Measurements from ENCODE around the gene NDUFV3. TPM values are rescaled to one million over a fixed set of nuclear protein-coding genes. Genes with fewer than 3 reads are reported as not detected.

Gene NDUFV3
- total and polyA plus RNA-seq, 5 donors, result 45.4 to 52.2 (median 49.9) TPM

DNA sequence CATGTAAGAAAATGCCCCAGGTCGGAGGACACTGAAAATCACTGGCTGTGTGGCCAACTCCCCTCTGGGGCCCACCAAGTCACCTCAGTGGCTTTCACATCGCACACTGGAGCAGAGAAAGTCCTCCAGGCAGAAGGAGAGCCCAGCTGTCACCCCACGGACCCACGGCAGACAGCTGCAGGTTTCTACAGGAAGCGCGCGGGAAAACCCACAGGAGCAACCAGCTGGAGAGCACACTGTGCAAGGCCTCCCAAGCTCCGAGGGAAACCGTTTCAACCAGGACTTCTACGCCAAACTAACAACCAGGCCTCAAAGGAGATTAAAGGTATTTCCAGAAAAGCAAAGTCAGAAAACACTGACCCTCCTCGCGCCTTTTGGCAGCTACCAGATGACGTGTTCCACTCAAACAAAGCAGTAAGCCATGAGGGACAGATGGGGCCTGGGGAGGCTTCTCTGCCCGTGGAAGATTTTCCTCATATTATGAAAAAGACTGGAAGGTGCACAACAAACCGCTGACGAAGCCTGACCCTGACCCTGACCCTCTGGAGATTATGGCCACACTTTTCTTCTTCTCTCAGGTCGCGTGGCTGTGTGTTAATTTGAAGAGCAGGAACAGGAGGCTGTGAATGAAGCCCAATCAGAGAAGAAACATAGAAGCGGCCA lies 34.8 kb upstream of the NDUFV3 start:
- WGBS, result 91% methylated on average over 19 of the region's 19 CpGs
- Histone ChIP-seq H3K4me3 (ENCODE audit: low read length) (no peak overlapping the region), H3K27me3 (ENCODE audit: control insufficient read depth, insufficient read depth) (no peaks in the 10 kb centered on the region), H3K27ac (ENCODE audit: low read length) (no peak overlapping the region), H3K4me1 (ENCODE audit: control insufficient read depth, insufficient read depth, low read length) (no peaks in the 10 kb centered on the region), H3K9me3 (ENCODE audit: control insufficient read depth, low read length) (no peaks in the 10 kb centered on the region)
- intact Hi-C loops (cut with DNase I), result no loop called here
- ATAC-seq, result no peak
- DNase-seq, result peak in 1 of 3 donors; percentile 39

DNA sequence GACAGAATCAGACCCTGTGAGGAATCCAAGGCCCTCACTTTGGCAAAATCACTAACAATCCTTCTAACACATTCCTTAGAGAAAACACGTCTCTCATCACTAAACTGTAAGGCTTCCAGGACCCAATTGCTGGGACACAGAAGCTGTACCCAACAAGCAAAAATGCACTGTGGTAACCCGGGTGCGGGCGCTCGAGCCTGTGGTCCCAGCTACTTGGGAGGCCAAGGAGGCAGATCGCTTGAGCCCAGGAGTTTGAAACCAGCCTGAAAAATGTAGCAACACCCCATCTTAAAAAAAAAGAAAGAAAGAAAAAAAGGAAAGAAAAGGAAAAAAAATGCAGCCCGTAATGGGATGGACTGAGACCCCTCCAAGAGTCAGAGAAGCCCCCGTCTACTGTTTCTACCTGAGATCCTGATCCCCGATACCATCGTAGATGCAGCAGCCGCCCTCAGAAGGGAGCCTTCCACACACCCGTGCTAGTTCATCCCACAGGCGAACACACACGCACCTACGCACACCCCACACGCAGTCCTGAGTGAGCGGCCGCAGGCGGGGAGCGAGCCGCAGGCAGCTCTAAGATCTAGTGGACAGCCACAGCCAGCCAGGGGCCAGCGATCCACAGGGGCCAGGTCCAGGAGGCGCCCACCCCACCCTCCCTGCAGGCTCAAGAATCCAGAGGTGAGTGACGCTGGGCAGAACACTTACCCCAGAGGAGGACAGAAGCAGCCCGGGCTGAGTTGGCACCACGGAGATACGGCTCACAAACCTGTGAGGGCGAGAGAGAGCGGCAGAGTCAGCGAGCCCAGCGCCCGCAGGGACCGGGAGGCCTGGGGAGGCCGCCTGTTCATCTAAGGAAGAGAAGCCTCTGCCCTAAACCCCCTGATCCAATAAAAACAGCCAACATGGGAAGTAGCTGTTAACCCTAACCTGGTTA lies 33.9 kb upstream of the NDUFV3 start:
- Histone ChIP-seq H3K27me3 (ENCODE audit: control insufficient read depth, insufficient read depth) (no peaks in the 10 kb centered on the region), H3K4me1 (ENCODE audit: control insufficient read depth, insufficient read depth, low read length) (no peaks in the 10 kb centered on the region), H3K4me3 (ENCODE audit: low read length) (no peak overlapping the region), H3K9me3 (ENCODE audit: control insufficient read depth, low read length) (no peaks in the 10 kb centered on the region), H3K27ac (ENCODE audit: low read length) (no peak overlapping the region)
- peak in 1 of 3 donors; percentile 29 for DNase-seq
- intact Hi-C loops (cut with DNase I), result no loop called here
- ATAC-seq, result no peak
- WGBS, result 97% methylated on average over 34 of the region's 34 CpGs

DNA sequence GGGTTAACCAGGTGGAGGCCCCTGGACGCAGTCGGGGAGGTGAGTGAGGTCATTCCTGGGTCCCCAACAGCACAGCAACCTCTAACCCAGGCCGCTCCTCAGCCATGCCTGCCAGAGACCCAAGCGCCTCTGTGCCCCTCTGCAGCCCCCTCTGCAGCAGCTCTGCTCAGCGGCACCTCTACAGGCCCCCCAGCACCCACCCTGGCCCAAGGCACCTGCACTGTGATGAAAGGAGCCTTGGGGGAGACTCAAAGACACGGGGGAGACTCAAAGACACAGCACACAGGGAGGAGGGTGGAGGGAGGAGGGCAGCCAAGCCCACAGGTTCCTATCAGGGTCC lies 33.2 kb upstream of the NDUFV3 start:
- DNase-seq (peak in 1 of 3 donors; percentile 34), ATAC-seq (no peak)
- WGBS, result 92% methylated on average over 6 of the region's 6 CpGs
- intact Hi-C loops (cut with DNase I), result no loop called here
- H3K4me3 ChIP-seq (ENCODE audit: low read length), result no peak overlapping the region
- no peak overlapping the region for H3K27ac ChIP-seq (ENCODE audit: low read length)
- no peaks in the 10 kb centered on the region for H3K4me1 ChIP-seq (ENCODE audit: control insufficient read depth, insufficient read depth, low read length)
- no peaks in the 10 kb centered on the region for H3K27me3 ChIP-seq (ENCODE audit: control insufficient read depth, insufficient read depth)
- H3K9me3 ChIP-seq (ENCODE audit: control insufficient read depth, low read length), result no peaks in the 10 kb centered on the region

DNA sequence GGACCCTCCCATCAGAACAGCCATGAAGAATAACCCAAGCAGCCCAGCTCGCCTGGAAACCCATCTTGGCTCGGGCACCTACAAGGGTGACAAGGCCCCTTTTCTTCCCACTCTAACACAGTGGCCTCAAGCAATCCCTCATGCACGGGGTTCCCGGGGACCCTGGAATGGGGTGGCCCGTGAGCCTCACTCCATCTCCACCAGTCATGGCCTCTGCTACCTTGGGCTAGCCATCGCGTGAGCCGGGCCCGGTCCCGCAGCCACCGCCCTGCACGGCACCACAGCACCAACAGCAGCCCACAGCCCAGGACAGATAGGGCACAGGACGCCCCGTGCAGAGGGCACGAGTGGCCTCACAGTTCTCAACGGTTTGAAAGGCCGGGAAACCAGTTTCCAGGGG lies 32.8 kb upstream of the NDUFV3 start:
- 97% methylated on average over 17 of the region's 17 CpGs for WGBS
- intact Hi-C loops (cut with DNase I), result no loop called here
- no peak overlapping the region for H3K4me3 ChIP-seq (ENCODE audit: low read length)

DNA sequence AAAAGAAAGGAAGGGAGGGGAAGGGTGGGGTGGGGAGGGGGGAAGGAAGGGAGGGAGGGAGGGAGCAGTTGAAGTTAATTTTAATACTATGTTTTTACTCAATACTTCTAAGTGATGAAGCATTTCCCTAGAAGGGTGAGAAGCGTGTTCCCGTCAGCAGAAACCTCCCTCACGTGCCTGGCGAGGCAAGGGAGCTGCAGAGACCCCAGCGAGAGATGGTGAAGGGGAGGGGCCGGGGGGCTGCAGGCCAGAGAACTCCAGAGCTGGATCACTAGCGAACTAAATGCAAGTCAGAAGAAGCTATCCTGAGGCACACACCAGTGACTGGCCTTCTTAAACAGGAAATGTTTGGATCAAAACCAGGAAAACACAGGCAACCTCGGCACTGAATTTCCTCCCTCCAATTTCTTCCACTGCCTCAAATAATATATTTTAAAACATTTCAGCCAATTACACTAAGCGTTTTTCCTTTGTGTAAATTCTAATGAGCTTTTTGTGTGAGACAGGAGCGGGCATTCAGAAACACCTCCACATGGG lies 31.7 kb upstream of the NDUFV3 start:
- Histone ChIP-seq H3K27me3 (ENCODE audit: control insufficient read depth, insufficient read depth) (no peaks in the 10 kb centered on the region), H3K9me3 (ENCODE audit: control insufficient read depth, low read length) (no peaks in the 10 kb centered on the region), H3K4me1 (ENCODE audit: control insufficient read depth, insufficient read depth, low read length) (no peaks in the 10 kb centered on the region), H3K4me3 (ENCODE audit: low read length) (no peak overlapping the region), H3K27ac (ENCODE audit: low read length) (no peak overlapping the region)
- ATAC-seq, result no peak
- intact Hi-C loops (cut with DNase I), result no loop called here
- 74% methylated on average over 10 of the region's 10 CpGs for WGBS
- no peak for DNase-seq

More for the DNA sequence above, 32.8 kb upstream of the NDUFV3 start:
- H3K9me3 ChIP-seq (ENCODE audit: control insufficient read depth, low read length), result no peaks in the 10 kb centered on the region
- no peak overlapping the region for H3K27ac ChIP-seq (ENCODE audit: low read length)
- no peak for DNase-seq
- H3K27me3 ChIP-seq (ENCODE audit: control insufficient read depth, insufficient read depth), result no peaks in the 10 kb centered on the region
- H3K4me1 ChIP-seq (ENCODE audit: control insufficient read depth, insufficient read depth, low read length), result no peaks in the 10 kb centered on the region
- no peak for ATAC-seq

DNA sequence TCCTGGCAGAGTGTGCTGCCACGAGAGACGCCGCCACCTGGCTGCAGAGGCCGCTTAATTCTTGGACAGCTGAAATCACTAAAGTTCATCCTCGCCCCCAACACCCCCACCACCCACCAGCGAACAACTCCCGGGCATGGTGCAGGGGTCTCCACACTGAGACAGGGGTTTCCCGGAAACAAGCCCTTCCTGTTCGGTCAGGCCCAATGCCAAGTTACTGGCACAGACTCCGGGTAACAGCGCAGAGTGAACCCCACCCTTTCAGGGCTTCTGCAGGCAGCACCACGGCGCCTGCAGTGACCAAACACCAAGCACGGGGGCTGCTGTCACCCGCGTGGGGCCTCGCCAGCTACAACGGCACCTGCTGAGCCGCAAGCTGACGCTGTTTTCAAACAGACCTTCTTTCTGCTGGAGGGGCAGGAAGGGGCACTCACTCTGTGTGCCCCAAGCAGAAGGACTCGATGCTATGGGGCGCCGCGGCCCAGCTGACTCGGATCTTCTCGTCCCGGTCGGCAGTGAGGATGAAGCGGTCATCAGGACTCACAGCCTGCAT lies 31.2 kb upstream of the NDUFV3 start:
- peak in 1 of 3 donors; percentile 35 for DNase-seq
- H3K4me1 ChIP-seq (ENCODE audit: control insufficient read depth, insufficient read depth, low read length), result no peaks in the 10 kb centered on the region
- H3K27ac ChIP-seq (ENCODE audit: low read length), result no peak overlapping the region
- H3K4me3 ChIP-seq (ENCODE audit: low read length), result no peak overlapping the region
- intact Hi-C loops (cut with DNase I), result no loop called here
- peak in 1 of 2 donors; percentile 19 for ATAC-seq
- H3K27me3 ChIP-seq (ENCODE audit: control insufficient read depth, insufficient read depth), result no peaks in the 10 kb centered on the region
- 71% methylated on average over 29 of the region's 29 CpGs for WGBS
- no peaks in the 10 kb centered on the region for H3K9me3 ChIP-seq (ENCODE audit: control insufficient read depth, low read length)

DNA sequence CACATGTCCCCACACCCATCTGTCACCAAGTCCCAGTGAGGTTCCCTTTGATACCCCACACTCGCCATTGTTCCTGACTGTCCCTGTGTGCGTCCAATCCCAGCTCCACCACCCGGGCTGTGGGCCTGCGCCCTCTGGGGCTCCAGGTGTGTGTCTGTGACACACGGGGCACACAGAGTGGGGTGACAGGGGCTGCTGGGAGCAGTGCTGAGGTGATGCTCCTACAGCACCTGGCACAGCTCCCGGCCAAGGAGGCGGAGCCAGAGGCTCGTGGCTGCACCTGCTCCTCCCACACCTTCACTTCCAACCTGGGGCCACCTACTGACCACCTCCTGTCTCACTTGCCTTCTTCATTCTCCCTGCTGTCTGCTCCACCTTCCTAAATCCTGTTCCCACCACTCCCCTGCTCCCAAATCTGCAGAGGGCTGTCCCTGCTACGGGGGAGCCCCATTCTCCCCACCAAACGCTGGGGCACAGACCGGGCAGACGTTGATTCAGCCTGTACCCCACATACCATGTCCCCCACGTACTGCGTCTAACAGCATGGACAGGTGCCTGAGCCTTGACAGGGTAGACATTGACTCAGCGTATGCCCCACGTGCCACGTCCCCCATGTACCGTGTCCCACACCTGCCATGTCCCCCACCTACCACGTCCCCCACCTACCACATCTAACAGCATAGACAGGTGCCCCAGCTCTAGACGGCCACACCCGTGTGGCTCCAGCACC lies 30.2 kb upstream of the NDUFV3 start:
- H3K4me3 ChIP-seq (ENCODE audit: low read length), result no peak overlapping the region
- 94% methylated on average over 21 of the region's 21 CpGs for WGBS
- H3K9me3 ChIP-seq (ENCODE audit: control insufficient read depth, low read length), result no peaks in the 10 kb centered on the region
- no peaks in the 10 kb centered on the region for H3K4me1 ChIP-seq (ENCODE audit: control insufficient read depth, insufficient read depth, low read length)
- ATAC-seq (no peak), DNase-seq (peak in 1 of 3 donors; percentile 34)
- intact Hi-C loops (cut with DNase I), result no loop called here
- H3K27me3 ChIP-seq (ENCODE audit: control insufficient read depth, insufficient read depth), result no peaks in the 10 kb centered on the region
- no peak overlapping the region for H3K27ac ChIP-seq (ENCODE audit: low read length)

DNA sequence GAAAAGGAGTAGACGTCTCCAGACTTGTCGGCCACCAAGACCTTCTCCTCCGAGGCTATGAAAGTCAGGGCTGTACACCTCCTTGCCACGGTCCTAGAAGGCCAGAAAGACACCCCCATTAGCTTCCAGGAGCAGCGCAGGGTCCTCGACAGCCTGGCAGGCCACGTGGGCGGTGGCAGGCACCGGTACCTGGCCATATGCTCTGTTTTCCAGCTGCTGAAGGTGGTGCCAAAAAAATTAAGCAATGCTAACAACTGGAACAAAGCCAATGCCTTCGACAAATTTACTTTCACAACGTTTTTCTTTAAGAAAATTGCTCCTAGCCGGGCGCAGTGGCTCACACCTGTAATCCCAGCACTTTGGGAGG lies 29.6 kb upstream of the NDUFV3 start:
- intact Hi-C loops (cut with DNase I), result no loop called here
- H3K27me3 ChIP-seq (ENCODE audit: control insufficient read depth, insufficient read depth), result no peaks in the 10 kb centered on the region
- no peak overlapping the region for H3K27ac ChIP-seq (ENCODE audit: low read length)
- no peaks in the 10 kb centered on the region for H3K4me1 ChIP-seq (ENCODE audit: control insufficient read depth, insufficient read depth, low read length)
- ATAC-seq (no peak), DNase-seq (no peak)
- 89% methylated on average over 13 of the region's 13 CpGs for WGBS
- no peak overlapping the region for H3K4me3 ChIP-seq (ENCODE audit: low read length)
- no peaks in the 10 kb centered on the region for H3K9me3 ChIP-seq (ENCODE audit: control insufficient read depth, low read length)

DNA sequence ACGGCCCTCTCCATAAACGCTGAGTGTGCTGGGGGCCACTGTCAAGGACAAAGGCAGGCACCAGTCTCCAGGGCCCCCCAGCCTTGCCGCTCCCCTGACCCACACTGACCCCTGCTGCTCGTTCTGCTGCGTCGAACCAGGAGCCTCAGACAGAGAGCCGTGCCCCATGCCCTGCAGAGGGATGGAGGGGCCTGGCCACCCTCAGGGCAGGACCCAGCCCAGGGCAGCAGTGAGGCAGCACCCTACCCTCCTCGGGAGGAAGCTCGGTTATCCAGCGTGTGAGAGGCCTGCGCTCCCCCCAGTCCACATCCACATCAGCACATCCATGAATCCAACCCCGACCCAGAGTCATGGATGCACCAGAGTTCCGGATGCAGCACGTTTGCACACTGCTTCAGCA lies 28.8 kb upstream of the NDUFV3 start:
- ATAC-seq (no peak), DNase-seq (peak in 1 of 3 donors; percentile 51)
- Histone ChIP-seq H3K4me1 (ENCODE audit: control insufficient read depth, insufficient read depth, low read length) (no peaks in the 10 kb centered on the region), H3K4me3 (ENCODE audit: low read length) (no peak overlapping the region), H3K27me3 (ENCODE audit: control insufficient read depth, insufficient read depth) (no peaks in the 10 kb centered on the region), H3K27ac (ENCODE audit: low read length) (no peak overlapping the region), H3K9me3 (ENCODE audit: control insufficient read depth, low read length) (no peaks in the 10 kb centered on the region)
- intact Hi-C loops (cut with DNase I), result no loop called here
- WGBS, result 88% methylated on average over 14 of the region's 14 CpGs

DNA sequence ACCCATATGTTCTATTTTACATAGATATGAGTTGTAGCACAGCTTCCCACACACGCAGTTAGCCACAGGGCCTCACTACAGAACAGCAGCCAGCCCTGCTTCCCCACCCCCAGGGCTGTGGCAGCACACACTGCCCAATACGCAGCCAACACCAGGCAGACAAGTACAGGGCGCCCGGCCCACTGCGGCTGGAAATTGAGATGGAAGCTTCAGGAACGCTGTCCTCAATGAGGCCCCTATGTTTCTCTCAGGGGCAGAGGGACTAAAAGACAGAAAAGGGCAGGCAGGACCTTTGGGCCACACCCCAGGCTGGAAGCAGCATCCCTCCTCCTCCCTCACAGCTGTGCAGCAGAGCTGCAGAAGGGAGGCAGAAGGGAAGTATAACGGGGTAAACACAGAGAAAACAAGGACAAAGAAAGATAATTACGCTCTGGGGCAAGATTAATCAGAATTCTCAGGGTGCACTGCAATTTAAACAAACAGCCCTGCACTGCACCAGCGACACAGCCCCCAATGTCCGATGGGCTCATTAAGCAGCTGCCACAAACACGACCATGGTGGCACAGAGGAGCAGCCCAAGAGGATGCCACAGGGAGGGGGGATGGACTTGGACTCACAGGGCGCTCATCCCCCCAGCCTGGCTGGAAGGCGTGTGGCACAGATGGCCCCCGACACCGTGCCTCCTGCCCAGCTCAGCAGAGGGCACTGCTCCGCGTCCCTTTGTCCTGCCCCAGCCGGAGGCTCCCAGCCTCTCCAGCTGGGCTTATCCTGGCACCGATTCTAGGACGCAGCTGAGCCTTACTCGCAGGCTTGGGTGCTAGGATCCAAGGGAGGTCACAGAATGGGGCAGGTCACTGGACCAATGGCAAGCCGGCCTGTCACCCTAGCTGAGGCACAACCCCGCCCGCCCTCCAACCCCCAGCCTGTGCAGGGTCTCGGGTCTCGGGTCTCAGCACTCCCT lies 28.0 kb upstream of the NDUFV3 start:
- H3K27ac ChIP-seq (ENCODE audit: low read length), result no peak overlapping the region
- ATAC-seq, result peak in 1 of 2 donors; percentile 7
- no peak overlapping the region for H3K4me3 ChIP-seq (ENCODE audit: low read length)
- no peaks in the 10 kb centered on the region for H3K9me3 ChIP-seq (ENCODE audit: control insufficient read depth, low read length)
- peak in 1 of 3 donors; percentile 61 for DNase-seq
- intact Hi-C loops (cut with DNase I), result no loop called here
- H3K27me3 ChIP-seq (ENCODE audit: control insufficient read depth, insufficient read depth), result no peaks in the 10 kb centered on the region
- no peaks in the 10 kb centered on the region for H3K4me1 ChIP-seq (ENCODE audit: control insufficient read depth, insufficient read depth, low read length)
- WGBS, result 80% methylated on average over 26 of the region's 26 CpGs

Data from right cardiac atrium (tissue), 5 donors.